Psoas muscle (tissue), 8 donors: ENCODE measurements around the gene ANO6. TPM values are rescaled to one million over a fixed set of nuclear protein-coding genes. Genes with fewer than 3 reads are reported as not detected.

Experiments
- ATAC-seq, 4 donors: fragments of 200-7000 bp; cut with Tn5 transposase; one replicate each; pipeline ENCODE4 v1.9.1; 2020; ENCODE audit warnings: moderate library complexity in 3 of 4, mild to moderate bottlenecking in 2 of 4
- DNase-seq, 2 donors: peaks; one replicate each; pipeline ENCODE4 v3.0.0-alpha.2; 2020
- H3K27ac ChIP-seq: fragments of 200-600 bp; one replicate; pipeline ENCODE4 v1.8.0; 2022
- H3K27me3 ChIP-seq, 3 donors: fragments of 200-600 bp in 1 of 3; one replicate each; pipeline versions ENCODE4 v1.6.1 to v1.8.0; 2013 to 2022; ENCODE audit warnings: low read length in 2 of 3, mild to moderate bottlenecking in 2 of 3, moderate library complexity in 1 of 3; ENCODE audit not compliant: insufficient read depth in 3 of 3
- H3K36me3 ChIP-seq, 2 donors: fragments of 200-600 bp in 1 of 2; one replicate each; pipeline versions ENCODE4 v1.6.1 to v1.8.0; 2013 to 2022; ENCODE audit warnings: low read depth in 1 of 2, mild to moderate bottlenecking in 1 of 2, moderate library complexity in 1 of 2; ENCODE audit not compliant: insufficient read depth in 1 of 2
- H3K4me1 ChIP-seq: fragments of 200-600 bp; one replicate; pipeline ENCODE4 v1.8.0; 2022
- H3K4me3 ChIP-seq: fragments of 200-600 bp; one replicate; pipeline ENCODE4 v1.8.0; 2022; ENCODE audit warnings: mild to moderate bottlenecking
- H3K9me3 ChIP-seq: fragments of 200-600 bp; one replicate; pipeline ENCODE4 v1.8.0; 2022
- CTCF ChIP-seq: fragments of 200-600 bp; IDR thresholded peaks from one replicate; pipeline ENCODE4 v1.8.0; 2022; ENCODE audit warnings: antibody characterized with exemption
- WGBS, 3 donors: extraction: QIAGEN DNeasy Blood & Tissue Kit; methylation state at CpG; one replicate each; pipeline versions ENCODE4 v1.1.6 to v1.1.7; 2013; 5-methylcytosine and 5-hydroxymethylcytosine counted together
- intact Hi-C, 2 donors: fragments of 100-400 bp; cut with DNase I; formaldehyde crosslinking; loops; one replicate each; pipeline versions ENCODE4 v1.11.0 to v1.14.2; 2022
- polyA plus RNA-seq, 3 donors: library from polyadenylated mRNA; stranded (reverse); fragments of 200-250 nt; gene quantifications; one replicate each; pipeline ENCODE4 v1.2.3, GENCODE V29; 2013
- total RNA-seq, 4 donors: library from RNA; stranded (reverse); fragmentation: NEBNext Ultra II Directional in 2 of 4; extraction: Animal tissue kit (Norgen Biotek cat#: 25700) in 2 of 4; gene quantifications; one replicate each; pipeline versions ENCODE4 v1.2.1 to v1.2.4, GENCODE V29; 2021 to 2023
- donor health status: healthy with polysubstance abuse.
- donor health status: DM: no; HTN: no; CAD: no; lungs with moderate emphysema.
- donor health status: Bipolar disorder and iron deficiency.
- donor health status: healthy.
- donor health status: DM: yes; HTN: yes; CAD: no.
- donor health status: DM: no; HTN: no; CAD: no.
- donor health status: DM: no; HTN: no; CAD: no.
- donor health status: DM: yes; HTN: yes; CAD: no.

ANO6 gene
- total and polyA plus RNA-seq, 7 donors = 25.6 to 121 (median 51.5) TPM

GRCh38 chr12:45434094-45434493 is 218.2 kb downstream of the ANO6 start:
- intact Hi-C loops = no loop called here
- no peak for TF ChIP-seq CTCF
- DNase-seq (no peak), ATAC-seq (peak in 1 of 4 donors; percentile 24)
- Histone ChIP-seq H3K9me3 (no peaks in the 10 kb centered on the region), H3K36me3 (peaks cover 8 to 46% of the 10 kb centered on the region in 2 donors), H3K27me3 (no peaks in the 10 kb centered on the region), H3K4me1 (peaks cover 13% of the 10 kb centered on the region), H3K4me3 (no peak overlapping the region), H3K27ac (peak overlapping the region; percentile 3)
- 83 to 94% (median 85%) methylated on average over 7 of the region's 7 CpGs for WGBS, 3 donors

- no peaks in the 10 kb centered on the region for H3K27me3 ChIP-seq
- no peaks in the 10 kb centered on the region for H3K9me3 ChIP-seq
- peaks cover 8 to 26% of the 10 kb centered on the region in 2 donors for H3K36me3 ChIP-seq
- H3K27ac ChIP-seq = peak overlapping the region; percentile 20
- WGBS, 3 donors = 75 to 84% (median 77%) methylated on average over 3 of the region's 3 CpGs
- TF ChIP-seq CTCF = no peak
- DNase-seq = no peak
- peak in 2 of 4 donors; percentile 30 to 32 for ATAC-seq
- peaks cover 13% of the 10 kb centered on the region for H3K4me1 ChIP-seq
- intact Hi-C loops = no loop called here
- no peak overlapping the region for H3K4me3 ChIP-seq
These were observed 220.2 kb downstream of the ANO6 start for GRCh38 chr12:45435945-45436710.

GRCh38 chr12:45439039-45439438 is 223.1 kb downstream of the ANO6 start:
- Histone ChIP-seq H3K4me1 (peaks cover 13% of the 10 kb centered on the region), H3K27ac (no peak overlapping the region), H3K4me3 (no peak overlapping the region), H3K27me3 (no peaks in the 10 kb centered on the region), H3K9me3 (peaks cover 7% of the 10 kb centered on the region), H3K36me3 (peaks cover 0 to 5% of the 10 kb centered on the region in 2 donors)
- intact Hi-C loops = no loop called here
- no peak for TF ChIP-seq CTCF
- no peak for DNase-seq
- 37 to 57% (median 46%) methylated on average over 4 of the region's 4 CpGs for WGBS, 3 donors
- ATAC-seq = peak; percentile 73 to 82 (median 78)

GRCh38 chr12:45446013-45446412 is 230.1 kb downstream of the ANO6 start:
- Histone ChIP-seq H3K27ac (no peak overlapping the region), H3K9me3 (peaks cover 7% of the 10 kb centered on the region), H3K27me3 (no peaks in the 10 kb centered on the region), H3K4me3 (no peak overlapping the region), H3K36me3 (no peaks in the 10 kb centered on the region), H3K4me1 (no peaks in the 10 kb centered on the region)
- DNase-seq (no peak), ATAC-seq (no peak)
- TF ChIP-seq CTCF = no peak
- intact Hi-C loops = no loop called here
- 25 to 61% (median 53%) methylated on average over 1 of the region's 1 CpG for WGBS, 3 donors
